DOHH2 (cell line): ENCODE measurements around the gene RRP8.

Source experiments
- EZH2phosphoT487 ChIP-seq: fragments of 200-600 bp; sonication (generic); IDR thresholded peaks from 2 replicates; pipeline ENCODE4 v1.6.1; 2017; ENCODE audit warnings: borderline replicate concordance, mild to moderate bottlenecking, antibody characterized with exemption, low read length, moderate library complexity, mixed read lengths
- TF ChIP-seq, protein P1 (sequence below): fragments of 200-600 bp; sonication (generic); IDR thresholded peaks from one replicate; pipeline ENCODE4 v1.5.1; 2014; ENCODE audit warnings: antibody characterized with exemption, mild to moderate bottlenecking, low read depth, low read length; ENCODE audit not compliant: poor library complexity, severe bottlenecking

DNA sequence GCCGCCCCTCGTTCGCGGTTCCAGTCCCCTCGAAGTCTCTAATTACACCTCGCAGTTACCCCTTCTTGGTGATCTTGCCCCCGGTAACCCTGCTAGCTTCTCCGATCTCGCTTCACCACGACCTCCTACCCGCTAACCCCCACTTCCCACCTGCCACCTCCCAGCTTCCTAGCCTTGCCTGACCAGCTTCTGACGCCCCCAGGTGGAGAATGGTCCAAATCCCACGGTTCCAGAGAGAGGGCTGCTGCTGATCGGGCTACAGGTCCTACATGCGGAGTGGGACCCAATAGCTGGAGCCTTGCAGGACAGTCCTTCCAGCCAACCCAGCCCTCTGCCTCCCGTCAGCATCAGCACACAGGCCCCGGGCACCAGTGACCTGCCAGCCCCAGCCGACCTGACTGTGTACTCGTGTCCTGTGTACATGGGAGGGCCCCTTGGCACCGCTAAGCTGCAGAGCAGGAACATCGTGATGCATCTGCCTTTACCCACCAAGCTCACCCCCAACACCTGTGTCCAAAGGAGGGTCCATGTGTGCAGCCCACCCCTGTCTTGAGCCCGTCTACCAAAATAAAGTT is 31.9 kb downstream of the RRP8 start:
- TF ChIP-seq, protein P1, sequence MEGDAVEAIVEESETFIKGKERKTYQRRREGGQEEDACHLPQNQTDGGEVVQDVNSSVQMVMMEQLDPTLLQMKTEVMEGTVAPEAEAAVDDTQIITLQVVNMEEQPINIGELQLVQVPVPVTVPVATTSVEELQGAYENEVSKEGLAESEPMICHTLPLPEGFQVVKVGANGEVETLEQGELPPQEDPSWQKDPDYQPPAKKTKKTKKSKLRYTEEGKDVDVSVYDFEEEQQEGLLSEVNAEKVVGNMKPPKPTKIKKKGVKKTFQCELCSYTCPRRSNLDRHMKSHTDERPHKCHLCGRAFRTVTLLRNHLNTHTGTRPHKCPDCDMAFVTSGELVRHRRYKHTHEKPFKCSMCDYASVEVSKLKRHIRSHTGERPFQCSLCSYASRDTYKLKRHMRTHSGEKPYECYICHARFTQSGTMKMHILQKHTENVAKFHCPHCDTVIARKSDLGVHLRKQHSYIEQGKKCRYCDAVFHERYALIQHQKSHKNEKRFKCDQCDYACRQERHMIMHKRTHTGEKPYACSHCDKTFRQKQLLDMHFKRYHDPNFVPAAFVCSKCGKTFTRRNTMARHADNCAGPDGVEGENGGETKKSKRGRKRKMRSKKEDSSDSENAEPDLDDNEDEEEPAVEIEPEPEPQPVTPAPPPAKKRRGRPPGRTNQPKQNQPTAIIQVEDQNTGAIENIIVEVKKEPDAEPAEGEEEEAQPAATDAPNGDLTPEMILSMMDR = no peak
- no peak for TF ChIP-seq EZH2phosphoT487
